PC-3 (cell line): ENCODE measurements around the gene TCF3. TPM values are rescaled to one million over a fixed set of nuclear protein-coding genes. Genes with fewer than 3 reads are reported as not detected.

Source experiments
- ATAC-seq: fragments of 200-7000 bp; cut with Tn5 transposase; 2 replicates; pipeline ENCODE4 v1.9.1; 2020; ENCODE audit warnings: mild to moderate bottlenecking, moderate library complexity
- BruUV-seq: library from RNA; stranded (reverse); fragments of 400-500 nt; replicated peaks from 2 replicates; lab custom pipeline; 2021; lab: Mats Ljungman, UMichigan
- CTCF ChIA-PET: fragments of 300-600 bp; sonication (Branson Sonifier 250); formaldehyde crosslinking; loops from one replicate; lab custom pipeline; 2022; ENCODE audit warnings: antibody characterized with exemption; lab: Charles Lee
- POLR2A ChIA-PET: fragments of 300-600 bp; sonication (Branson Sonifier 250); formaldehyde crosslinking; loops from one replicate; lab custom pipeline; 2022; ENCODE audit warnings: antibody characterized with exemption; ENCODE audit not compliant: unreplicated experiment; lab: Charles Lee
- DNase-seq: peaks from one replicate; pipeline ENCODE4 v3.0.0-alpha.2; 2015
- H2AFZ ChIP-seq: fragments of 300-600 bp; sonication (generic); 2 replicates; pipeline ENCODE4 v1.6.0; 2016; ENCODE audit warnings: antibody characterized with exemption, low read length
- H3F3A ChIP-seq: fragments of 300-600 bp; sonication (generic); one replicate; pipeline ENCODE4 v1.6.0; 2017; ENCODE audit warnings: antibody characterized with exemption, low read length, control low read depth, mild to moderate bottlenecking; ENCODE audit not compliant: unreplicated experiment
- H3K27ac ChIP-seq: fragments of 300-600 bp; sonication (generic); 2 replicates; pipeline ENCODE4 v1.5.1; 2016; ENCODE audit warnings: mild to moderate bottlenecking, low read length
- H3K27me3 ChIP-seq: fragments of 300-600 bp; sonication (generic); 2 replicates; pipeline ENCODE4 v1.6.1; 2016; ENCODE audit warnings: low read length, mixed read lengths
- H3K36me3 ChIP-seq: fragments of 300-600 bp; sonication (generic); 2 replicates; pipeline ENCODE4 v1.6.1; 2016; ENCODE audit warnings: low read depth, mixed run types, low read length, mixed read lengths
- H3K4me1 ChIP-seq: fragments of 300-600 bp; sonication (generic); 2 replicates; pipeline ENCODE4 v1.5.1; 2016; ENCODE audit warnings: low read length; ENCODE audit not compliant: insufficient read depth
- H3K4me2 ChIP-seq: fragments of 300-600 bp; sonication (generic); 2 replicates; pipeline ENCODE4 v1.6.0; 2016; ENCODE audit warnings: low read length
- H3K4me3 ChIP-seq: fragments of 300-600 bp; sonication (generic); 2 replicates; pipeline ENCODE4 v1.5.1; 2016; ENCODE audit warnings: mild to moderate bottlenecking, low read length, mixed read lengths
- H3K79me2 ChIP-seq: fragments of 300-600 bp; sonication (generic); 2 replicates; pipeline ENCODE4 v1.6.1; 2017; ENCODE audit warnings: low read length, mixed read lengths
- H3K9ac ChIP-seq: fragments of 300-600 bp; sonication (generic); 2 replicates; pipeline ENCODE4 v1.6.0; 2016; ENCODE audit warnings: mild to moderate bottlenecking, low read length
- H3K9me2 ChIP-seq: fragments of 300-600 bp; sonication (generic); replicated peaks from 2 replicates; pipeline ENCODE4 v1.6.1; 2016; ENCODE audit warnings: mixed run types, low read length, mixed read lengths
- H3K9me3 ChIP-seq: fragments of 300-600 bp; sonication (generic); 2 replicates; pipeline ENCODE4 v1.6.1; 2016; ENCODE audit warnings: low read length, mixed read lengths
- H4K20me1 ChIP-seq: fragments of 300-600 bp; sonication (generic); 2 replicates; pipeline ENCODE4 v1.6.1; 2016; ENCODE audit warnings: low read length, mixed read lengths
- EZH2 ChIP-seq: fragments of 300-600 bp; sonication (generic); IDR thresholded peaks from one replicate; pipeline ENCODE4 v1.6.1; 2017; ENCODE audit warnings: antibody characterized with exemption, mild to moderate bottlenecking, low read length; ENCODE audit not compliant: unreplicated experiment
- EZH2phosphoT487 ChIP-seq: fragments of 300-600 bp; sonication (generic); IDR thresholded peaks from 2 replicates; pipeline ENCODE4 v1.6.1; 2018; ENCODE audit warnings: mild to moderate bottlenecking, antibody characterized with exemption, low read length, borderline replicate concordance
- intact Hi-C: fragments of 100-400 bp; cut with micrococcal nuclease; formaldehyde crosslinking; loops from 2 replicates; pipeline ENCODE4 v1.9.0; 2023
- total RNA-seq: library from RNA; depleted of rRNA; stranded (reverse); fragments of >200 nt; gene quantifications from 2 replicates; pipeline ENCODE4 v1.2.3, GENCODE V29; 2014
- TF ChIP-seq, protein P1 (sequence below): fragments of 300-600 bp; sonication (generic); conservative IDR thresholded peaks from 2 replicates; pipeline ENCODE4 v1.5.1; 2017; ENCODE audit warnings: antibody characterized with exemption, low read depth, mild to moderate bottlenecking, low read length

Gene TCF3
- total RNA-seq, 1 experiment from 2014 or later: 147 TPM

DNA sequence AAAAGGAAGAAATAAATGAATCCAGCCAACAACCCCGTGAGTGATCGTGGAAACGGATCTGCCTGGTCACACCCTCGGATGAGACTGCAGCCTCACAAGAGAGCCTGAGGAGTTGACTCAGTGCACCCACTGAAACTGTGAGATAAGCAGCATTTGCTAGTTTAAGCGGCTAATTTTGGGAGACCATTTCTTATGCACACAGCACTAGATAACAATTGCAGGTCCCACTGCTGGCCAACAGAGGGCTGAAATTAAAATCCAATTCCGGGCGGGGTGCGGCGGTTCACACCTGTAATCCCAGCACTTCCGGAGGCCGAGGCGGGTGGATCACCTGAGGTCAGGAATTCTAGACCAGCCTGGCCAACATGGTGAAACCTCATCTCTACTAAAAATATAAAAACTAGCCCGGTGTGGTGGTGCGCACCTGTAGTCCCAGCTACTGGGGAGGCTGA, 50.8 kb downstream of the TCF3 start:
- ChIA-PET POLR2A (no interaction called here), CTCF (interaction anchor here (0.6 kb wide), 1 partner anchor 9 kb away, joined by 7 read pairs; the partner anchor contains the start of gene MBD3)
- no peak overlapping the region for H3K4me2 ChIP-seq
- H3K9ac ChIP-seq: no peak overlapping the region
- no peak overlapping the region for H2AFZ ChIP-seq
- no peak overlapping the region for H3K4me3 ChIP-seq
- H4K20me1 ChIP-seq: no peaks in the 10 kb centered on the region
- peaks cover 48% of the 10 kb centered on the region for H3K79me2 ChIP-seq
- H3K27me3 ChIP-seq: no peaks in the 10 kb centered on the region
- no TSS peak for BruUV-seq
- H3K9me3 ChIP-seq: no peaks in the 10 kb centered on the region
- no peak overlapping the region for H3K27ac ChIP-seq
- peaks cover 5% of the 10 kb centered on the region; the same call in 1 of the 2 replicates for H3K36me3 ChIP-seq
- DNase-seq: peak; percentile 8
- ATAC-seq: no peak
- peaks cover 11% of the 10 kb centered on the region for H3K4me1 ChIP-seq
- TF ChIP-seq EZH2: no peak
- no peaks in the 10 kb centered on the region for H3K9me2 ChIP-seq
- intact Hi-C loops: no loop called here
- H3F3A ChIP-seq: no peaks in the 10 kb centered on the region

DNA sequence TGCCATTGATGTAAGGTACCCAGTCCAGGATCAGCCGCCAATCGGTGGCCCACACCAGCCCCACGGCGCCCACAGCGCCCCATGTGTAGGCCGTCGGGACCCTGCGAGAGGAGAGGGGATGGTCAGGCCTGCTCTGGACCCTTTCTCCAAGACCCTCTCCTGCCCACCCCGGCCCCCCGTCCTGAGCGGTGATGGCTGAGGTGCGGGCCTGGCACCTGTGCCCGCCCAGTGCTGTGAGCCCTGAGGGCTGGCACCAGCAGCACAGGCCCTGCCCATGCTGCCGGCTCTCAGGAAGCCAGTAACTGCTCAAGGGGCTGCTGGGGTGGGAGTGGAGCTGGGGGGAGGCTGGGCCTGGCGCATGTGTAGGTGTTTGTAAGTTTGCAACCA, 53.0 kb downstream of the TCF3 start:
- Histone ChIP-seq H2AFZ (no peak overlapping the region), H3K9me2 (no peaks in the 10 kb centered on the region), H4K20me1 (no peaks in the 10 kb centered on the region), H3K4me1 (peaks cover 4% of the 10 kb centered on the region; the same call in 1 of the 2 replicates), H3K4me3 (no peak overlapping the region), H3K9ac (no peak overlapping the region), H3K27me3 (no peaks in the 10 kb centered on the region), H3K27ac (no peak overlapping the region), H3F3A (no peaks in the 10 kb centered on the region), H3K9me3 (no peaks in the 10 kb centered on the region), H3K4me2 (no peak overlapping the region), H3K36me3 (peaks cover 5% of the 10 kb centered on the region; the same call in 1 of the 2 replicates), H3K79me2 (peaks cover 40% of the 10 kb centered on the region)
- BruUV-seq: no TSS peak
- ChIA-PET CTCF (no interaction called here), POLR2A (no interaction called here)
- ATAC-seq (no peak), DNase-seq (no peak)
- TF ChIP-seq EZH2 (no peak), EZH2phosphoT487 (no peak)
- TF ChIP-seq, protein P1, sequence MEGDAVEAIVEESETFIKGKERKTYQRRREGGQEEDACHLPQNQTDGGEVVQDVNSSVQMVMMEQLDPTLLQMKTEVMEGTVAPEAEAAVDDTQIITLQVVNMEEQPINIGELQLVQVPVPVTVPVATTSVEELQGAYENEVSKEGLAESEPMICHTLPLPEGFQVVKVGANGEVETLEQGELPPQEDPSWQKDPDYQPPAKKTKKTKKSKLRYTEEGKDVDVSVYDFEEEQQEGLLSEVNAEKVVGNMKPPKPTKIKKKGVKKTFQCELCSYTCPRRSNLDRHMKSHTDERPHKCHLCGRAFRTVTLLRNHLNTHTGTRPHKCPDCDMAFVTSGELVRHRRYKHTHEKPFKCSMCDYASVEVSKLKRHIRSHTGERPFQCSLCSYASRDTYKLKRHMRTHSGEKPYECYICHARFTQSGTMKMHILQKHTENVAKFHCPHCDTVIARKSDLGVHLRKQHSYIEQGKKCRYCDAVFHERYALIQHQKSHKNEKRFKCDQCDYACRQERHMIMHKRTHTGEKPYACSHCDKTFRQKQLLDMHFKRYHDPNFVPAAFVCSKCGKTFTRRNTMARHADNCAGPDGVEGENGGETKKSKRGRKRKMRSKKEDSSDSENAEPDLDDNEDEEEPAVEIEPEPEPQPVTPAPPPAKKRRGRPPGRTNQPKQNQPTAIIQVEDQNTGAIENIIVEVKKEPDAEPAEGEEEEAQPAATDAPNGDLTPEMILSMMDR: no peak
- intact Hi-C loops: no loop called here

DNA sequence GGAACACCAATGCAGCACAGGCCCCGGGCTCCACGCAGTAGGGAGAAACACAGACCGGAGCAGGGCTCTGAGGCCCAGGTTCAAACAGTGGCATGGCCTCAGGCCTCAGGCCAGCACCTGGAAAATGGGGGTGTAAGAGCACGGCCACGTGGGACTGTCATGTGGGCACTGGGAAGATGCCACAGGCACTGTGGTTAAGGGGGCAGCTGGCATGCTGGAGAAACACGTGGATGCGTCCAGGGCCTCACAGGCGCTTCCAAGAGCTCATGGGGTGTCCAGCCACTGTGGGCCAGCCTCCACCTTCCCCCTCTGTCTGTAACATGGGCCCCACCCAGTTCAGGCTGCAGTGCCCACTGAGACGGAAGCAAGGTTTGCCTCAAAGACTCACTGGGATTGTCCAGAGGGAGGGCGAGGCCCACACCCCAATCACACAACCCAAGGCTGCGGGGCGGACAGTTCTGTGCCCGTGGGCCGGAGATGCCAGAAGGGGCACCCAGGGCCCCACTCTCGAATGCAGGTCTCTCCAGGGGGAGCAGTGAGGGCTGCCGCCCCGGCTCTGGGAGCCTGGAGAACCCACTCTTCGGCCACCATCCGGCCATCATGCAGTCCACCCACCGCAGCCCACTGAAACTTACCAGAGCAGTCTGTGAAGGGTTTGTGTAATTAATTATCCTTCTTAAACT, 53.5 kb downstream of the TCF3 start:
- no peaks in the 10 kb centered on the region for H3F3A ChIP-seq
- peaks cover 5% of the 10 kb centered on the region; the same call in 1 of the 2 replicates for H3K36me3 ChIP-seq
- H3K27me3 ChIP-seq: no peaks in the 10 kb centered on the region
- POLR2A ChIA-PET: no interaction called here
- CTCF ChIA-PET: no interaction called here
- no peaks in the 10 kb centered on the region for H3K9me3 ChIP-seq
- DNase-seq: no peak
- TF ChIP-seq EZH2: no peak
- TF ChIP-seq, protein P1: no peak
- no peak for TF ChIP-seq EZH2phosphoT487
- H3K79me2 ChIP-seq: peaks cover 35% of the 10 kb centered on the region
- H4K20me1 ChIP-seq: no peaks in the 10 kb centered on the region
- no peak overlapping the region for H3K4me2 ChIP-seq
- H3K4me3 ChIP-seq: no peak overlapping the region
- BruUV-seq: no TSS peak
- no peaks in the 10 kb centered on the region; the same call in 1 of the 2 replicates for H3K4me1 ChIP-seq
- no peak overlapping the region for H3K27ac ChIP-seq
- intact Hi-C loops: no loop called here
- no peaks in the 10 kb centered on the region for H3K9me2 ChIP-seq
- no peak overlapping the region for H3K9ac ChIP-seq
- H2AFZ ChIP-seq: no peak overlapping the region
- no peak for ATAC-seq
